ENCODE data around the gene IPPK. TPM values are rescaled to one million over a fixed set of nuclear protein-coding genes. Genes with fewer than 3 reads are reported as not detected.

Gene IPPK
- polyA plus RNA-seq, 3 donors: 10.3 to 15.5 (median 10.5) TPM

DNA sequence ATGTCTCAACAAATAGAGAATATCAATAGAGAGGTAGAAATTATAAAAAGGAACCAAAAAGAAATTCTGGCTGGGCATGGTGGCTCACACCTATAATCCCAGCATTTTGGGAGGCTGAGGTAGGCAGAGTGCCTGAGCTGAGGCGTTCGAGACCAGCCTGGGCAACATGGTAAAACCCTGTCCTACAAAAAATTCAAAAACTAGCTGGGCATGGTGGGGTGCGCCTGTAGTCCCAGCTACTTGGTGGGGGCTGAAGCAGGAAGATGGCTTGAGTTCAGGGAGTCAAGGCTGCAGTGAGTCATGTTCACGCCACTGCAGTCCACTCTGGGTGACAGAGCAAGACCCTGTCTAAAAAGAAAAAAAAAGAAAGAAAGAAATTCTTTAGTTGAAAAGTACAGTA, 24.9 kb downstream of the IPPK start:
- DNase-seq (ENCODE audit: extremely low read depth in 1 of 11, low read depth in 9 of 11, low spot score in 4 of 11): no peak

DNA sequence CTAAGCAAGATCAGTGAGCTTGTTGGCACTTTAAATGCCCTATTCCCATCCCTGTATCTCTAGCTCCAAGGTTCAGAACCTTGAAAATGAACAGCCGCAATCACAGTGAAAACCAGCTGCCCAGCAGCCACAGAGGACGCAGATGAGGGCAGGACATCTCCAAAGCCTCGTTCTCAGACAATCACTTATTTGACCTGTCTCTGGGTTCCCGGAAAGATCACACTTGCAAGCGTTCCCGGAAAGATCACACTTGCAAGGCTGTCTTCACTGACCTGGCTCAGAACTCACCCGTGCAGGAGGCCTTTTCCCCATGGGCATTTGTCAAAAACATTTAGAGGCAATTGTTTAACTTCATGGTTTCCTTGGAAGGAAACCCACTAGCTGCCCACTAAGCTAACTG, 25.7 kb downstream of the IPPK start:
- DNase-seq (ENCODE audit: extremely low read depth in 1 of 11, low read depth in 9 of 11, low spot score in 4 of 11): no peak

DNA sequence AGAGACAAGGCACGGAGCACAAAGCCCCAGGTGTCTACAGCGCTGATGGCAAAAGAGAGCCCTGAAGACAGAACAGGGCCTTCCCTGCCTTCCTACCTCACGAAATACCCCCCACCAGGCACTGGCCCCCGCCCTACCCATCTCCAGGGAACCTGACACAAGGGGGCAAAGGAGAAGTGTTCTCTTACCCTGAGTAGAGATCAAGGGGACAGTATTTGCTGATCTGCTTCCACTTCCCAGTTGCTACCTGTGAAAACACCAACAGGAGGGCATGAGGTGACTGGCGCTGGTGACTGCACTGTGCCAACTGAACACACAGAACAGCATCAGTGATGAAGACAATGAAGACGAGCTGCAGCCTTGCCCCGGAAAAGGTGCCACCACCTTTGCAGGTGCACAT, 27.4 kb downstream of the IPPK start:
- no peak for DNase-seq (ENCODE audit: extremely low read depth in 1 of 11, low read depth in 9 of 11, low spot score in 4 of 11)

DNA sequence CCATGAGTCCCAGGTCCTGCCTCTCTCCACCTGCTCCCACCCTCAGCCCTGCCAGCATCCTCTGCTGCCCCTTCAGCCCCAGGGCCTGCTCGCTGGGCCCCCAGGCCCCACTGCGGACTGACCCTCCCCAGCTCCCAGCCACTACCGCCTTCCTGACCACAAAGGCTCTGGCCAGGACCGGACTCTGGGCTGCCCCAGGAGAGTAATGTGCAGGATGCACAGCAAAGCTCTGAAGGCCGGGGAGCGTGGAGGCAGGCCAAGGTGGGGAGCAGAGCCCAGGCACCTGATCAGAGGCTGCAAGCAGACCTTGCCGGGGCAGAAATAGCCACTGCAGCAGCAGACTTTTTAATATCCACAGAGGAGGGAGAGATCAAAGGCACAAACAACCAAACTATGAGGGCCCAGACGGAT, 27.9 kb downstream of the IPPK start:
- no peak for DNase-seq (ENCODE audit: extremely low read depth in 1 of 11, low read depth in 9 of 11, low spot score in 4 of 11)

DNA sequence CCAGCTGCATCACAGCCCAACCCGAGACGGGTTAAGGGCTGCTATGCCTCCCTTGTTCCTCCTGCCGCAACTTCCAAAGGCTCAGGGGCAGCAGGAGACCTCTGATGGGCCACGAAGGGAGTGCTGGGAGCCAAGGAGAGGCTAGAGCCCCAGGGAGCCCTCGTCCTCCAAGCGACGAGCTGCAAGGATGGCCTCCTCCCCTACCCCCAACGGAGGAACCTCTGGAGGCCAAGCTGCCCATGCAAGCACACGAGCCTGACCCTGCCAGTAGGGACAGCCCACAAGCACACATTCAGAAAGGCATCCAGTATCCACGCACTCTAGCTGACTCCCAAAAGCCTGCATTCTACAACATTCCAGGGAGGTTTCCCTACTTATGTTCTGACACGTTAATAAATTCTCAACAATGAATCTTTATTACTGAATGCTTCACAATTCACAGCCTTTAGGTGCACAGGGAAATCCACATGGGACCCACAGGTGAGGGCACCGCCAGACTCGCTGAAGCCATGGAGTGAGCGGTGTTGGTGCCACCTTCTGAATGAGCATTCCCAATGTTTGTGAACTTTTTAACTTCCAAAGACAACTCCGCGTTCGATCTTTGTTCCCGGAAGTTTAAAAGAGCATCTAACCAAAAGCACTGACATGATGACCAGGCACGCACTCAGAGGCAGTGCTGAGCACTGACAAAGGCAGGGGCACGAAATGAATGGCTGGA, 28.7 kb downstream of the IPPK start:
- DNase-seq (ENCODE audit: extremely low read depth in 1 of 11, low read depth in 9 of 11, low spot score in 4 of 11): no peak

DNA sequence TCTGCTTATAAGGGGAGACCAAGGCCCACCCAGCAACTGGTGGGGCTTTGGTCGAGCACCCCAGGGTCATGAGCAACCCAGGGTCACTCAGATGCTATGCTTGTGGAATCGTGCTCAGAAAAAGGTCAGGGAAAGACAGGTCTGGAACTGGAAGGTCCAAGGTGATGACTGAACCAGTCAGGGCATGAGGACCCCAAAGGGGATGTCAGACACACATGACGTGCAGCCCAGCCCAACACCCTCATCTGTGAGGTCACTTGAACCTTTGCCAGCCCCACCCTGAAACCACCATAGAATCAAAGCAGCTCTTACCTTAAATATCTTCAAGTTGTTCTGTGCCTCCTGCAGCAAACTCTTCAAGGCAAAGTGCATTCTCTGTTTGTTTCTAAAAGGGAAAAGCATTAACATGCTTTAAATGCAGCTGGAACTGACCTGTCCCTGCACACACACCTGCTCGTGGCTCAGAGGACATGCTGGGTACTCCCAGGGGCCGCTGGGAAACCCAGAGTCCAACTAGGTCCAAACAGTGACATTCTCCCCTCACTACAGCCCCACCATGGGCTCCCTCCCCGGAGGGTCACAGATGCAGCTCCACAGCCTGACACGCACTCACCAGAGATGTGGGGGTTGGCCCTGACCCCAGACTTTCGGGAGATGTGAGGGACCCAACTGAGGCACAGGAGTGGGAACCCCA, 29.4 kb downstream of the IPPK start:
- DNase-seq (ENCODE audit: extremely low read depth in 1 of 11, low read depth in 9 of 11, low spot score in 4 of 11): no peak

DNA sequence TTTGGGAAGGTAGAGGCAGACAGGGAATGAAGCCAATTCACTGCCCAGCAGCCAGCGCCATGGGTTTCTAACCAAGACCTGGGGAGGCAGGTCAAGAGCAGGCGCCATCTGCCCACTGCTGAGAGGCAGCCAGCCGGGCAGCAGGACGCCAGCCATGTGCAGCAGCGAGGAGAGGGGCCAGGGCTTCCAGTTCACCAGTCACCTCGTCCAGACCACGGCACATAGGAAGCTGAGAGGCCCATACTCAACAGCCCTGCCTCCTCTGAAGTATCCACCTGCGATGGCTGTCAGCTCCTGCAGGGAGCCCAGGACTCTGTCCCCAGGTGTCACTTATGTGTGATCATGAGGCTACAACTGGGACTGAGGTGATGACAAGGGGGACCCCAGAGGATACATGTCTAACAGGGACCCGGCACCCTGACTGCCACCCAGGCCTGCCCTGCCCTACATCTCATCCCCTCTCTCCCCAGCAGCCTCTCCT, 30.1 kb downstream of the IPPK start:
- DNase-seq (ENCODE audit: extremely low read depth in 1 of 11, low read depth in 9 of 11, low spot score in 4 of 11): no peak

DNA sequence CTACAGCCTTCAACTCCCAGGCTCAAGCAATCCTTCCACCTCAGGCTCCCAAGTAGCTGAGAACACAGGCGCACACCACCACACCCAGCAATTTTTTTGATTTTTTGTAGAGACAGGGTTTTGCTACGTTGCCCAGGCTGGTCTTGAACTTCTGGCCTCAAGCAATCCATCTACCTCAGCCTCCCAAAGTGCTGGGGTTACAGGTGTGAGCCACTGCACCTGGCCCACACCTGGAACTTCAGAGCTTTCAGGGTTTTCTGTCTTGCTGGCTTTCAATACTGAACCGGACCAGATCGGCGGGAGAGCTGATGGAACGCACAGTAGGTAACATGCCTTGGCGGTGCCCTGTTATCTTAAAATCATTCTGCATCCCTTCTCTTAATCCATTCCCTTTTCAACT, 30.8 kb downstream of the IPPK start:
- DNase-seq (ENCODE audit: extremely low read depth in 1 of 11, low read depth in 9 of 11, low spot score in 4 of 11): no peak

DNA sequence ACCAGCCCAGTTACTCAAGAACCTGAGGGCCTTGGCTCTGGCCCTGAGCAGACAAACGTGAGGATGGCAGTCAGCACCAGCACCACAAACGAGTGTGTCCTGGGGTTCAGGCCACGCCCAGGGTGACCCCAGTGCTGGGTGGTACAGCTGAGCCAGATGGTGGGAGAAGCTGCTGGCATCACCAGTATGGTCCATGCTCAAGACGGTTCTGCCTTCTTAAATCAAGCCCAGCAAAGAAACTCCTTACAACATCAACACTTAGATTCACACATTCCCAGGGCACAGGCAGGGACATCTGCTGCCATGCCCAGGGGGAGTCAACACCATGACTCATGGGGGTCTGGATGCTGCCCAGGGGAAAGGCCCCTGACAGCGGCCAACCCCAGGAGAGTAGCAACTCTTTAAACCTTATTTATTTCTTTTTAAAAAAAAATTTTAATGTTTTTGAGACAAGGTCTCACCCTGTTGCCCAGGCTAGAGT, 31.3 kb downstream of the IPPK start:
- no peak for DNase-seq (ENCODE audit: extremely low read depth in 1 of 11, low read depth in 9 of 11, low spot score in 4 of 11)

DNA sequence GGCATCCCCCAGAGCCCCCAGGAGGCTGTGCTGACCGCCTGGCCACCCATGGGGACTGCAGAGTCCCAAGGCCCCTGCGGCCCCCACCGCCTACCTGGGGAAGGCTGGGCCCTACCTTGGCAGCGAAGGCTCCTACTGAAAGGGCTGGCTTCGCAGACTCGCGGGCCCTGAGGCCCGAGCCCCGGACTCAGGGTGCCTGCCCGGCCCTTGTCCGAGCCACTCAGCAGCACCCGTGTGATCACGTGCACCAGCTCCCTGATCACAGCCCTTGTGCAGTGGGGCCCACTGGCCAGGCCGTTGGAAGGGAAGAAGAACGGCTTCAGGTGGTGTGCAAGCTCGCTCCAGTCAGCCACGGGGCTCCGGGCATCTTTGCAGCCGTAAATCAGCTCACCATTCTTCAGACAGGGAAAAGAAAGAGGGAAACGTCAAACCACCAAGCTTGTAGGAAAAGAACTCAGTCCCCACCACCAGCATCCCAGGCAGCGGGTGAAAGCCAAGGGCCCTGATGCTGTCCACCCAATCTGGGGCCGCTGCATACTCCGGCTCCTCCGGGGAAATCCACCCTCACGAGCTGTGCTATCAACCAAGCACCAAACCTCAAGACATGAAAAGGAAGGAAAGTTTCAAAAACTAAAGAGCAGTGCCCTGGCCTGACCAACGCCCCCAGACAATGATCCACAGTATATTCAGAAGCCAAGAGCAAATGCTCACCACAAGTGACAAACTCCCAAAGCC, 31.9 kb downstream of the IPPK start:
- DNase-seq (ENCODE audit: extremely low read depth in 1 of 11, low read depth in 9 of 11, low spot score in 4 of 11): no peak

DNA sequence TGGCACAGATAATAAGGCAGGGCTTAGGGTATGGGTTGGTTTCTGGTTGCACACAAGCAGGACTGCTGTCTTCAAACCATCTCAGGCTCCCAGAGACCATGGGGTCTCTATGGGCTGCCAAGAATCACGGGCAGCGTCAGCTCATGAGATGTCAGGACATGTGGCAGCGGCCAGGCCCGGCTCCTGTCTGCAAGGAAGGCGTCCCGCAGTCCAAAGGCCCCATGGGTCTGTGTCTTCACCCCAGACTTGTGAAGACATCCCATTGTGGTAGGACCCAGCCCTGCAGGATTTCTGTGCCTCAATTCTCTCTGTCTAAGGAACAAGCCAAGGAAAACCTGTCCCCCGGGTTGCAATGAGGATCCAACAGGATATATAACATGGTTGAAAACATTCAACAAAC, 32.6 kb downstream of the IPPK start:
- no peak for DNase-seq (ENCODE audit: extremely low read depth in 1 of 11, low read depth in 9 of 11, low spot score in 4 of 11)

DNA sequence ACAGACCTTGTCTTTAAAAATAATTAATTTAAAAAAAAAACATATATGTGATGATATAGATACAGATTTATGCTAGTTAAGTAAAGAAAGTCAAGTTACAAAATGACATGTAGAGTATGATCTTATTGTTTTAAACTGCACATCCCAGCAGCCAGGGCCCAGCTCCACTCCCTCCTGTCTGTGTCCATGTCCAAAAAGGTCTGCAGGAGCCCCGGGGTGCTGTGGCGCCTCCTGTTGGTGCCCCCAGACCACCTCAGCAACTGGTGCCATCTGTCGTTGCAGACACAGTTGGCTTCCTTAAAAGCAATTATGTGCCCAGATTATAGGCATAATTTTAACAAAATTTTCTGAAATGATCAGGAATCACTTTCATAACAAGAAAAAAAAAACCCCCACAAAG, 33.3 kb downstream of the IPPK start:
- no peak for DNase-seq (ENCODE audit: extremely low read depth in 1 of 11, low read depth in 9 of 11, low spot score in 4 of 11)

DNA sequence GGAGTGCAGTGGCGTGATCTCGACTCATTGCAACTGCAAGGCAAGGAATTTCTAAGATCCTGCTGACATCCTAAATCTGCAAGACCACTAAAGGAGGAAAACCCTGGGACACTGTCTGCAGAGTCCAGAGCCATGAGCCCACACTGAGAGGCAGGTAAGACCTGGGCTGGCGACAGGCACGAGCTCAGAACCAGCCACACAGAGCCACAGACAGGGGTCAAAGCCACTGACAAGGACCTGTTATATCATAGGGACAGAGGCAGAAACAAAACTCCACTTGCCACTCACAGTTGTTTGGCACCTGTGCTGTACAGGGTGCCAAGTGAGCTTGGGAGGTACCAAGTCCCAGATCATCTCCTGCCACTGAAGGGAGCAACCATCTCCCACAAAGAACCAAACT, 34.2 kb downstream of the IPPK start:
- DNase-seq (ENCODE audit: extremely low read depth in 1 of 11, low read depth in 9 of 11, low spot score in 4 of 11): no peak

DNA sequence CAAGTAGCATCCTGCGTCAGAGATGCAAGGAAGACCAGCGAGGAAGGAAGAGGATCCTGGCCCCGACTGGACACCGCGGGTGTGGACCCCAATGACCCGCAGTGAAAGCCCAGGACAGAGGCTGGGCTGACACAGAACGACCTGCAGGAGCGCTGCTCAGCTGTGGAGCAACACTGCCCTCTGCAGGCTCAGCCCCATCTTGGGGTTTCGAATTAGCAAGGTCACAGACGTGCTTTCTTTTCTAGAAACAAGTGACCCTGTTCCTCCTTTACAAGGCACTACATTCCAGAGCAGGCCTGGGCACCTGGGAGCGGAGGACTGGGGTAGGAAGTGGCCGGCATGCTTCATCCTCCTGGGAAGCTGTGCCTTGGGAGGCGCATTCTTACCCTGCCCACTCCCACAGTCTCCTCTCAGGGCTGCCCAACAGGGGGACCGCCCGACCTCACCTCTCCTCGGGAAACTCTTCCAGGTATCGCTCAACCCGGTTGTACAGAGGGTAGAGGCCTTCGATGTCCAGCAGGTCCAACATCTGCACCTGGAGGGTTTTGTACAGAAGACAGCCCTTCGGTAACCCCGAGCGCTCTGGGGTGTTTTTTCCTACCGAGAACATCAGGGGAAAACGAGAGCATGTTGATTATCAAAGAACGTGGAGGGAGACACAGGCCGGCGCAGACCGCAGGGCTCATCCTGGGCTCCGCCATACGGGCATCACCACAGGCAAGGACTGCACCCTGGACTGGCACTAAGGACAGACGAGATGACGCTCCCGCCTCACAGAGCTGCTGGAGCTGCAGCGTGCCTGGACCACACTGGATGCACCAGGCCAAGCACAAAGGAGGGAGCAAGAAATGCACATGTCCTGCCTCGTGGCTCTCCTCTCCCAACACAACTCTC, 35.0 kb downstream of the IPPK start:
- DNase-seq (ENCODE audit: extremely low read depth in 1 of 11, low read depth in 9 of 11, low spot score in 4 of 11): peak in 10 of 11 donors; percentile 35 to 72 (median 60)

DNA sequence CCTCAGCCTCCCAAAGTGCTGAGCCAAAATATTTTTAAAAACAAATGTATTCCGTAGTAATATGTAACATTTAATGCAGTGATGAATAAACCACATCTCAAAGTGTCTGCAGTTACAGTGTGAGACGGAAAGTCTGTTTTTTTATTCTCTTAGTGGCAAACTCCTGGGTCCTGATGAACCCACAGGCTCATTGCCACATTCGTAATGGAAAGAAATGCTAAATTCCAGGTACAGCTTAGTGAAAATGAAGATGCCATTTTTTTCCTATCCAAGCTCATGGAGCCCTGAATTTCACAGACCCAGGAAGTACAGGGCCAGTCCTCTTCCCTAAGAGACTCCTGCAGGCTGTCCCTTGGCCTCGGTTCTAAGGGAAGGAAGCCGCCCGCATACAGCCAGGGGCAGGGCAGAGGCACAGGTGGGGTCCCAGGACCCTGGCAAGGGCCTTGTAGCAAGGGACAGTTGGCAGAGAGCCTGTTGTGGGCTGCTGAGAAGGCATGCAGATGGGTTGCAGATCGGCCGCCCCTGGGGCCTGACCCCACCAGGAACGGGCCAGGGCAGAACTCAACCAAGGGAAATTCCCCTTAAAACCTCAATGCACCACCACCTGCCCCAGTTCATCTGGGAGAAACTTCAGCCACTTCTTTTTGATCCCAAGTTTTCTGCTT, 36.2 kb downstream of the IPPK start:
- no peak for DNase-seq (ENCODE audit: extremely low read depth in 1 of 11, low read depth in 9 of 11, low spot score in 4 of 11)

DNA sequence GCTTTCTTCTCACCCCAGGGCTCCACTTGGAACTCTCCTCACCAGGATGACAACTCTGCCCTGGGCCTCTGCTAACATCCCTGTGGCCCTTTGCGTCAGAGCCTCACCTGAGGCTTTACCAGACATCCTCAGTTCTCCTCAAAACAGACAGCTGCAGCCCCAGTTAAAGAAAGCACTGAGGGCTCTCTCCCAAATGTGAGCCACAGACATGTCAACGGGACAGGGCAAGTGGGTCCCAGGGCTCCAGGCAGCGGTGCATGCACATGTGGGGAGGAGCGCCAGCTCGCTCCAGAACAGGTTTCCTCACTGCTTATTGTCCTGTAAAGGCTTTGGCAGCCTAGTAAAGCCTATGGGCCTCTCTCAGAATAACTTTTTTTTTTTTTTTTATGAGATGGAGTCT, 37.3 kb downstream of the IPPK start:
- DNase-seq (ENCODE audit: extremely low read depth in 1 of 11, low read depth in 9 of 11, low spot score in 4 of 11): no peak

DNA sequence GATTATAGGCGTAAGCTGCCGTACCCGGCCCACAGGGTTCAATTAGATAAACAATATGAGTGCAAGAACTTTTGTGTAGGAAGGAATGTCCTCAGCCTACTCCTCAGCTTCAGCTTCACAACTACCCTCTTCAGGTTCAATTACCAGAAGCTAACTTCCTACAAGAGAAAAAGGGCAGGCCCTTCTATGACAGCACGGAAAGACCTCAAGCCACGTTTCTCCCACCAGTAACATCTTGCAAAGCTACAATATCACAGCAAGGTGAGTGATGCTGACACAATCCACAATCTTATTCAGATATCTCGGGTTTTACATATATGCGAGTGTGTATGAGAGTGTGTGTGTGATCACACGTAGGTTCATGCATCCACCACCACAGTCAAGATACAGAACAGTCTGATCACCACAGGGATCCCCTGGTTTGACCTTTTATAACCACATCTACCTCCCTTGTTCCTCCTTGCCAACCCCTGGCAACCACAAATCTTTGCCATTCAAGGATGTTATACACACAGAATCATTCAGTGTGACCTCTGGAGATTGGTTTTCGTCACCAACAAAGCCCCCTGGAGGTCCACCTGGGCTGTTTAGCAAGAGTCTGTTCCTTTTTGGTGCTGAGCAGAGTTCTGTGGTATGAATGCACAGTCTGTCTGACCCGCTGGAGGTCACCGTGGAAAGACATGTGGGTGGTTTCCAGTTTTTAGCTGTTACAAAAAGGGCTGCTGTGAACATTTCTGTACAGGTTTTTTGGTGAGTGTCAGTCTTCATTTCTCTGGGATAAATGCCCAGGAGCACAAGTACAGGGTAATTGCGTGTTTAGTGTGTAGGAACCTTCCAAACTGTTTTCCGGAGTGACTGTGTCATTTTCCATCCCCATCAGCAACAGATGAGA, 38.2 kb downstream of the IPPK start:
- DNase-seq (ENCODE audit: extremely low read depth in 1 of 11, low read depth in 9 of 11, low spot score in 4 of 11): no peak

DNA sequence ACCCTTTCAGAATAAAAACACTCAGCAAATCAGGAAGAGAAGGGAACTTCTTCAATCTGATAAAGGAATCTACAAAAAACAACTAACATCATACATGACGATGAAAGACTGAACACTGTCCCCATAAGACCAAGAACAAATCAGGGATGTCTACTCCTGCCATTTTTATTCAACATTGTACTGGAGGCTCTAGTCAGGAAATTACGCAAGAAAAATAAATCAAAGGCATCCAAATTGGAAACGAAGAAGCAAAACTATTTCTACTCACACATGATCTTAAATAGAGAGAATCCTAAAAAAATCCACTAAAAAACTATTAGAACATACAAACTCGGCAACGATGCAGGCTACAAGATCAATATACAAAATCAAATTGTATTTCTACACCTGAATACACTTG, 42.3 kb downstream of the IPPK start:
- no peak for DNase-seq (ENCODE audit: extremely low read depth in 1 of 11, low read depth in 9 of 11, low spot score in 4 of 11)

All from renal cortex interstitium (tissue), 11 donors.